Breast epithelium (tissue), 3 donors: ENCODE data around the gene LSAMP.

Experiments
- POLR2A ChIP-seq: fragments of 450-650 bp; IDR thresholded peaks from one replicate; pipeline ENCODE4 v1.6.1; 2016; ENCODE audit warnings: antibody characterized with exemption, mild to moderate bottlenecking, moderate library complexity
- TF ChIP-seq, protein P1 (sequence below), 3 donors: fragments of 450-650 bp; IDR thresholded peaks; one replicate each; pipeline ENCODE4 v1.5.1; 2016 to 2017; ENCODE audit warnings: antibody characterized with exemption in 3 of 3, mild to moderate bottlenecking in 3 of 3, moderate library complexity in 3 of 3

DNA sequence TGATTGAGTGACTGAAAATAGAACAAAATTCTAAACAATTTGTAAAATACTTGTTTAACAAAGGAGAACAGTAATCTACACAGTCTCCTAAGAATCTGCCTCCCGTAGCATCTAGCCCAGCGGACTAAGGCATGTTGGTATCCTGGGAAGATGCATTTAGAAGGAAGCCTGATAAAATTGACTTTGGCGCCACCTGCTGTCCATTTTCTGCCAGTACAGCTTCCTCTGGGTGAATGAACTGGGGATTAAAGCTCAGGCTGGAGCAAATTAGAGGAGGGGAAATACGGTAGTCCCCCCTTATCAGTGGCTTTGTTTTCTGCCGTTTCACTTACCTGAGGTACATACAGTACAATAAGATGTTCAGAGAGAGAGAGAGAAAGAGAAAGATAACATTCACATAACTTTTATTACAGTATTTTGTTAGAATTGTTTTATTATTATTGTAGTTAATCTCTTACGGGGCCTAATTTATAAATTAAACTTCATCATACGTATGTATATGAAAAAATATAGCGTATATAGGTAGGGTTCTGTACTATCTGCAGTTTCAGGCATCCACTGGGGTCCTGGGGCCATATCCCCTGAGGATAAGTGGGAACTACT lies 630.4 kb downstream of the LSAMP start:
- TF ChIP-seq, protein P1, sequence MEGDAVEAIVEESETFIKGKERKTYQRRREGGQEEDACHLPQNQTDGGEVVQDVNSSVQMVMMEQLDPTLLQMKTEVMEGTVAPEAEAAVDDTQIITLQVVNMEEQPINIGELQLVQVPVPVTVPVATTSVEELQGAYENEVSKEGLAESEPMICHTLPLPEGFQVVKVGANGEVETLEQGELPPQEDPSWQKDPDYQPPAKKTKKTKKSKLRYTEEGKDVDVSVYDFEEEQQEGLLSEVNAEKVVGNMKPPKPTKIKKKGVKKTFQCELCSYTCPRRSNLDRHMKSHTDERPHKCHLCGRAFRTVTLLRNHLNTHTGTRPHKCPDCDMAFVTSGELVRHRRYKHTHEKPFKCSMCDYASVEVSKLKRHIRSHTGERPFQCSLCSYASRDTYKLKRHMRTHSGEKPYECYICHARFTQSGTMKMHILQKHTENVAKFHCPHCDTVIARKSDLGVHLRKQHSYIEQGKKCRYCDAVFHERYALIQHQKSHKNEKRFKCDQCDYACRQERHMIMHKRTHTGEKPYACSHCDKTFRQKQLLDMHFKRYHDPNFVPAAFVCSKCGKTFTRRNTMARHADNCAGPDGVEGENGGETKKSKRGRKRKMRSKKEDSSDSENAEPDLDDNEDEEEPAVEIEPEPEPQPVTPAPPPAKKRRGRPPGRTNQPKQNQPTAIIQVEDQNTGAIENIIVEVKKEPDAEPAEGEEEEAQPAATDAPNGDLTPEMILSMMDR (IDR thresholded peaks at IDR 0.05): peak; percentile 66 to 88 (median 79)
- TF ChIP-seq POLR2A: no peak
